HepG2 (cell line): ENCODE measurements around the gene STAP1. TPM values are rescaled to one million over a fixed set of nuclear protein-coding genes. Genes with fewer than 3 reads are reported as not detected.

Source experiments
- ATAC-seq: fragments of 200-7000 bp; cut with Tn5 transposase; 3 replicates; pipeline ENCODE4 v1.9.1; 2020; ENCODE audit warnings: mild to moderate bottlenecking, moderate library complexity
- BruUV-seq: library from RNA; stranded (reverse); fragments of 400-500 nt; replicated peaks from 2 replicates; lab custom pipeline; 2021; lab: Mats Ljungman, UMichigan
- CTCF ChIA-PET: fragments of 300-600 bp; formaldehyde crosslinking; extraction: SDS; loops from one replicate; lab custom pipeline; 2021; ENCODE audit warnings: low total read pairs, inconsistent platforms, low intra/inter-chr PET ratio; lab: Yijun Ruan, JAX
- POLR2A ChIA-PET: fragments of 350-600 bp; sonication (Branson Sonifier 250); formaldehyde crosslinking; loops from one replicate; lab custom pipeline; 2020; ENCODE audit warnings: antibody characterized with exemption, inconsistent platforms; lab: Yijun Ruan, JAX
- DNase-seq: peaks from one replicate; pipeline ENCODE4 v3.0.0-alpha.2; 2015; ENCODE audit warnings: low spot score
- FAIRE-seq: peaks from 3 replicates; lab custom pipeline; 2011; peaks lifted over from hg19 to GRCh38; lab: Jason Lieb, UNC
- H2AFZ ChIP-seq: one replicate; pipeline ENCODE4 v1.6.1; 2011; ENCODE audit warnings: low read length, inconsistent platforms
- H3K27ac ChIP-seq: fragments of 300-600 bp; 3 replicates; pipeline ENCODE4 v1.8.0; 2011; ENCODE audit warnings: mixed run types, mild to moderate bottlenecking, mixed read lengths, low read length, inconsistent platforms; ENCODE audit not compliant: insufficient read depth; ENCODE audit errors: extremely low read length
- H3K27me3 ChIP-seq, 2 experiments: fragments of 200-600 bp in 1 of 2; 2 replicates in 1 of 2; 3 replicates in 1 of 2; pipeline versions ENCODE4 v1.6.0 to v1.8.0; 2011; ENCODE audit warnings: low read length in 2 of 2, mild to moderate bottlenecking in 2 of 2, moderate library complexity in 2 of 2, inconsistent platforms in 1 of 2; ENCODE audit not compliant: insufficient read depth in 2 of 2, control insufficient read depth in 1 of 2
- H3K36me3 ChIP-seq, 2 experiments: fragments of 200-600 bp in 1 of 2; replicated peaks in 1 of 2; 2 replicates in 1 of 2; 3 replicates in 1 of 2; pipeline versions ENCODE4 v1.5.1 to v1.8.0; 2011; ENCODE audit warnings: low read length in 2 of 2, inconsistent platforms in 1 of 2; ENCODE audit not compliant: insufficient read depth in 2 of 2, control insufficient read depth in 1 of 2
- H3K4me1 ChIP-seq: 2 replicates; pipeline ENCODE4 v1.5.1; 2012; ENCODE audit warnings: low read length, inconsistent platforms; ENCODE audit not compliant: insufficient read depth
- H3K4me2 ChIP-seq: 2 replicates; pipeline ENCODE4 v1.6.0; 2011; ENCODE audit warnings: low read depth, low read length, inconsistent platforms
- H3K4me3 ChIP-seq, 3 experiments: fragments of 200-600 bp in 1 of 3; sonication (generic), shearing (Covaris generic) in 1 of 3; replicated peaks in 1 of 3; 2 replicates each; pipeline ENCODE4 v1.5.1; 2011 to 2016; ENCODE audit warnings: low read length in 3 of 3, inconsistent platforms in 2 of 3, low read depth in 2 of 3, mild to moderate bottlenecking in 2 of 3, control low read depth in 1 of 3, mixed read lengths in 1 of 3; ENCODE audit not compliant: insufficient read depth in 1 of 3
- H3K79me2 ChIP-seq: one replicate; pipeline ENCODE4 v1.6.1; 2011; ENCODE audit warnings: low read length, inconsistent platforms; ENCODE audit not compliant: insufficient read depth
- H3K9ac ChIP-seq: 2 replicates; pipeline ENCODE4 v1.6.0; 2011; ENCODE audit warnings: mild to moderate bottlenecking, low read depth, low read length, inconsistent platforms; ENCODE audit not compliant: insufficient read depth
- H3K9me3 ChIP-seq: 2 replicates; pipeline ENCODE4 v1.5.1; 2012; ENCODE audit warnings: mild to moderate bottlenecking, low read length
- H4K20me1 ChIP-seq: 2 replicates; pipeline ENCODE4 v1.6.0; 2011; ENCODE audit warnings: inconsistent platforms, mild to moderate bottlenecking, low read length, moderate library complexity; ENCODE audit not compliant: insufficient read depth
- ETS1 ChIP-seq: sonication (generic); formaldehyde crosslinking; IDR thresholded peaks from 2 replicates; pipeline ENCODE4 v1.4.0; 2020; ENCODE audit warnings: missing genetic modification reagents
- KMT2B ChIP-seq: IDR thresholded peaks from 2 replicates; pipeline ENCODE4 v1.6.1; 2016; ENCODE audit warnings: missing genetic modification reagents, missing compliant biosample characterization
- PATZ1 ChIP-seq: sonication (generic); formaldehyde crosslinking; IDR thresholded peaks from 2 replicates; pipeline ENCODE4 v1.4.0; 2020; ENCODE audit warnings: missing genetic modification reagents
- REST ChIP-seq, 2 experiments: IDR thresholded peaks; 2 replicates each; pipeline ENCODE4 v1.6.1; 2011 to 2012; ENCODE audit warnings: low read length in 2 of 2, borderline replicate concordance in 1 of 2, low read depth in 1 of 2, mild to moderate bottlenecking in 1 of 2, moderate library complexity in 1 of 2
- STAT5B ChIP-seq: sonication (generic); formaldehyde crosslinking; IDR thresholded peaks from 2 replicates; pipeline ENCODE4 v1.4.0; 2020; ENCODE audit warnings: missing genetic modification reagents
- STAT6 ChIP-seq: sonication (generic); formaldehyde crosslinking; IDR thresholded peaks from 2 replicates; pipeline ENCODE4 v1.4.0; 2020; ENCODE audit warnings: missing genetic modification reagents, mild to moderate bottlenecking, borderline replicate concordance
- ZBTB7B ChIP-seq: sonication (generic); formaldehyde crosslinking; IDR thresholded peaks from 2 replicates; pipeline ENCODE4 v1.4.0; 2020; ENCODE audit warnings: missing genetic modification reagents
- ZEB1 ChIP-seq: IDR thresholded peaks from 2 replicates; pipeline ENCODE4 v1.6.1; 2012; ENCODE audit warnings: mild to moderate bottlenecking, low read depth, inconsistent platforms; ENCODE audit not compliant: insufficient replicate concordance
- ZNF501 ChIP-seq: sonication (generic); formaldehyde crosslinking; IDR thresholded peaks from 2 replicates; pipeline ENCODE4 v1.5.1; 2020; ENCODE audit warnings: mild to moderate bottlenecking, moderate library complexity, missing genetic modification reagents
- in situ Hi-C: cut with HindIII; loops from 2 replicates; pipeline ENCODE4 v1.10.0; 2017; ENCODE audit warnings: low pct_unique_long_range_greater_than_20kb; ENCODE audit not compliant: extremely low pct_ligation_motif_present
- intact Hi-C: fragments of 100-400 bp; cut with micrococcal nuclease; formaldehyde crosslinking; loops from one replicate; pipeline ENCODE4 v1.10.0; 2022; ENCODE audit not compliant: unreplicated experiment
- polyA plus RNA-seq, 8 experiments: library from polyadenylated mRNA; depleted of rRNA in 3 of 8; stranded (reverse) in 7 of 8; unstranded in 1 of 8; fragments of >200 nt; fragmentation: Illumina TruSeq in 4 of 8; extraction: Trizol in 4 of 8; gene quantifications; 2 replicates each; pipeline versions ENCODE4 v1.2.1 to v1.2.3, GENCODE V29; 2011 to 2016; ENCODE audit warnings: low read depth in 4 of 8, missing spikeins in 1 of 8, mixed read lengths in 1 of 8; ENCODE audit not compliant: insufficient read depth in 1 of 8
- total RNA-seq, 5 experiments: library from RNA; depleted of rRNA; stranded (reverse); fragments of >200 nt; fragmentation: Illumina TruSeq; extraction: Trizol; gene quantifications; 2 replicates each; pipeline ENCODE4 v1.2.3, GENCODE V29; 2016; ENCODE audit warnings: low read depth in 1 of 5

Gene STAP1
- total and polyA plus RNA-seq, 2 of the 13 experiments (the other 11 are each of a cell fraction or from before 2014, with no cell fraction given), result not detected

GRCh38 chr4:67550451-67550850 lies 8.1 kb upstream of the STAP1 start:
- in situ Hi-C loops, result loop anchor here (25.0 kb wide), 1 partner anchor 362 kb away; no protein-coding TSS in a partner anchor
- Histone ChIP-seq H3K27me3 (no peaks in the 10 kb centered on the region), H3K9me3 (no peaks in the 10 kb centered on the region), H3K4me3 (no peak overlapping the region), H2AFZ (no peak overlapping the region), H4K20me1 (no peaks in the 10 kb centered on the region), H3K4me1 (0 out of 2 replicates have a peak, but pooled peaks cover 8% of the 10 kb centered on the region), H3K27ac (no peak overlapping the region), H3K36me3 (no peaks in the 10 kb centered on the region), H3K79me2 (no peaks in the 10 kb centered on the region), H3K4me2 (no peak overlapping the region)
- ATAC-seq, result no peak
- intact Hi-C loops, result no loop called here
- CTCF ChIA-PET, result no interaction called here
- POLR2A ChIA-PET, result no interaction called here
- BruUV-seq, result no TSS peak
- DNase-seq, result no peak
- TF ChIP-seq ZNF501 (CRISPR knock-in tag), result no peak
- TF ChIP-seq PATZ1, result no peak
- TF ChIP-seq ETS1 (CRISPR knock-in tag), result no peak
- no peak for TF ChIP-seq ZBTB7B (CRISPR knock-in tag)
- no peak for TF ChIP-seq ZEB1
- TF ChIP-seq STAT5B (CRISPR knock-in tag), result no peak
- no peak for TF ChIP-seq STAT6 (CRISPR knock-in tag)
- no peak for TF ChIP-seq REST (IDR thresholded peaks at IDR 0.05; ENCODE audit: borderline replicate concordance in 1 of 2, low read depth in 1 of 2, low read length in 2 of 2)
- no peak for TF ChIP-seq KMT2B
- TF ChIP-seq, all 625 proteins: peak for 0
- H3K9ac ChIP-seq, result no peak overlapping the region
- no peak for FAIRE-seq
